Ovary (tissue), 9 donors: Measurements from ENCODE around the gene WWOX. TPM values are rescaled to one million over a fixed set of nuclear protein-coding genes. Genes with fewer than 3 reads are reported as not detected.

ENCODE experiments used
- DNase-seq, 5 donors: peaks; one replicate each; pipeline ENCODE4 v3.0.0-alpha.2; 2019 to 2020
- H3K27ac ChIP-seq, 2 donors: fragments of 200-600 bp; one replicate each; pipeline versions ENCODE4 v1.5.1 to v1.8.0; 2019 to 2022
- H3K27me3 ChIP-seq: fragments of 200-600 bp; one replicate; pipeline ENCODE4 v1.8.0; 2022
- H3K36me3 ChIP-seq: fragments of 200-600 bp; sonication (generic); one replicate; pipeline ENCODE4 v1.5.1; 2019
- H3K4me1 ChIP-seq: one replicate; pipeline ENCODE4 v1.8.1; 2013; ENCODE audit warnings: mild to moderate bottlenecking, moderate library complexity; ENCODE audit not compliant: insufficient read depth
- H3K4me3 ChIP-seq: fragments of 200-600 bp; sonication (generic); one replicate; pipeline ENCODE4 v1.5.1; 2017
- H3K9me3 ChIP-seq, 2 donors: fragments of 200-600 bp in 1 of 2; sonication (generic) in 1 of 2; one replicate each; pipeline versions ENCODE4 v1.5.1 to v1.8.1; 2013 to 2019; ENCODE audit warnings: mild to moderate bottlenecking in 1 of 2, moderate library complexity in 1 of 2
- EP300 ChIP-seq: sonication (generic); formaldehyde crosslinking; IDR thresholded peaks from one replicate; pipeline ENCODE4 v1.6.1; 2017; ENCODE audit warnings: antibody characterized with exemption
- POLR2A ChIP-seq: fragments of 450-650 bp; IDR thresholded peaks from one replicate; pipeline ENCODE4 v1.6.1; 2017; ENCODE audit warnings: antibody characterized with exemption, mild to moderate bottlenecking, moderate library complexity
- WGBS, 3 donors: extraction: QIAGEN DNeasy Blood & Tissue Kit in 1 of 3; methylation state at CpG; one replicate each; pipeline versions ENCODE4 v1.1.5 to v1.1.7; 2013 to 2017; 5-methylcytosine and 5-hydroxymethylcytosine counted together
- intact Hi-C, 4 donors: fragments of 100-400 bp; cut with DNase I; formaldehyde crosslinking; loops; one replicate each; pipeline versions ENCODE4 v1.11.0 to v1.15.1; 2022 to 2023
- polyA plus RNA-seq, 2 donors: library from polyadenylated mRNA; stranded (reverse); fragments of 200-250 nt in 1 of 2; fragments of 350-450 nt in 1 of 2; fragmentation: Illumina TruSeq in 1 of 2; extraction: RNeasy Lipid Tissue Mini Kit (QIAGEN cat#74804) in 1 of 2; gene quantifications; one replicate each; pipeline ENCODE4 v1.2.3, GENCODE V29; 2013 to 2014
- total RNA-seq, 7 donors: library from RNA; depleted of rRNA in 2 of 7; stranded (reverse); fragments of >200 nt in 2 of 7; fragmentation: NEBNext Ultra II Directional in 3 of 7; extraction: Animal tissue kit (Norgen Biotek cat#: 25700) in 3 of 7; gene quantifications; one replicate each; pipeline versions ENCODE4 v1.1.0 to v1.2.4, GENCODE V29; 2016 to 2023
- TF ChIP-seq, protein P1 (sequence below), 3 donors: fragments of 450-650 bp in 2 of 3; fragments of 200-600 bp in 1 of 3; IDR thresholded peaks; one replicate each; pipeline versions ENCODE4 v1.5.1 to v1.8.0; 2016 to 2022; ENCODE audit warnings: antibody characterized with exemption in 3 of 3, mild to moderate bottlenecking in 1 of 3
- donor health status: DM: no; HTN: no; CAD: no; lungs with moderate emphysema.
- donor health status: DM: no; HTN: no; CAD: no.
- donor health status: Bipolar disorder and iron deficiency.
- donor health status: DM: yes; HTN: yes; CAD: no.
- donor health status: DM: no; HTN: no; CAD: no.
- donor health status: DM: yes; HTN: yes; CAD: no.

WWOX gene
- total and polyA plus RNA-seq, 9 donors: 11.0 to 40.5 (median 25.2) TPM

DNA sequence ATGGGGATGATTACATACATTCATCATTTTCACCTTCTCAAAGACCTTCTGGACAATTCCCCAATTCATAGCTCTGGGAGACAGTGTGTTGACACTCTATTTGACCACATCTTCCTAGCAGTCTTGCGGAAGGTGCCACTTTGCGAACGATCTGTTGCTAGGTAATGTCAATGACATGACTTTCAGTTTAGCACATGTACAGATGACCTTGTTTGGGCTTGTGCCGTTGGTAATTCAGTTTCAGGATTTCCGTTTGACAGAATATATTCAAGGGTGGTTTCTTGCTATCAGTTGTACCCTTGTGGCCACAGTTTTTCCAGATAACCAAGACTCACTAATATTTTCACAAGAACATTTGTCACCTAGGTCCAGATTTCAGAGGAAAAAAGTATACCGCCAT lies 478.2 kb downstream of the WWOX start:
- Histone ChIP-seq H3K36me3 (no peaks in the 10 kb centered on the region), H3K27me3 (no peaks in the 10 kb centered on the region), H3K27ac (no peak overlapping the region), H3K4me3 (no peak overlapping the region), H3K4me1 (no peaks in the 10 kb centered on the region), H3K9me3 (no peaks in the 10 kb centered on the region)
- intact Hi-C loops: no loop called here
- 88 to 93% (median 89%) methylated on average over 6 of the region's 6 CpGs for WGBS, 3 donors
- no peak for TF ChIP-seq POLR2A
- TF ChIP-seq EP300: no peak
- TF ChIP-seq, protein P1, sequence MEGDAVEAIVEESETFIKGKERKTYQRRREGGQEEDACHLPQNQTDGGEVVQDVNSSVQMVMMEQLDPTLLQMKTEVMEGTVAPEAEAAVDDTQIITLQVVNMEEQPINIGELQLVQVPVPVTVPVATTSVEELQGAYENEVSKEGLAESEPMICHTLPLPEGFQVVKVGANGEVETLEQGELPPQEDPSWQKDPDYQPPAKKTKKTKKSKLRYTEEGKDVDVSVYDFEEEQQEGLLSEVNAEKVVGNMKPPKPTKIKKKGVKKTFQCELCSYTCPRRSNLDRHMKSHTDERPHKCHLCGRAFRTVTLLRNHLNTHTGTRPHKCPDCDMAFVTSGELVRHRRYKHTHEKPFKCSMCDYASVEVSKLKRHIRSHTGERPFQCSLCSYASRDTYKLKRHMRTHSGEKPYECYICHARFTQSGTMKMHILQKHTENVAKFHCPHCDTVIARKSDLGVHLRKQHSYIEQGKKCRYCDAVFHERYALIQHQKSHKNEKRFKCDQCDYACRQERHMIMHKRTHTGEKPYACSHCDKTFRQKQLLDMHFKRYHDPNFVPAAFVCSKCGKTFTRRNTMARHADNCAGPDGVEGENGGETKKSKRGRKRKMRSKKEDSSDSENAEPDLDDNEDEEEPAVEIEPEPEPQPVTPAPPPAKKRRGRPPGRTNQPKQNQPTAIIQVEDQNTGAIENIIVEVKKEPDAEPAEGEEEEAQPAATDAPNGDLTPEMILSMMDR (IDR thresholded peaks at IDR 0.05): no peak
- DNase-seq: no peak

DNA sequence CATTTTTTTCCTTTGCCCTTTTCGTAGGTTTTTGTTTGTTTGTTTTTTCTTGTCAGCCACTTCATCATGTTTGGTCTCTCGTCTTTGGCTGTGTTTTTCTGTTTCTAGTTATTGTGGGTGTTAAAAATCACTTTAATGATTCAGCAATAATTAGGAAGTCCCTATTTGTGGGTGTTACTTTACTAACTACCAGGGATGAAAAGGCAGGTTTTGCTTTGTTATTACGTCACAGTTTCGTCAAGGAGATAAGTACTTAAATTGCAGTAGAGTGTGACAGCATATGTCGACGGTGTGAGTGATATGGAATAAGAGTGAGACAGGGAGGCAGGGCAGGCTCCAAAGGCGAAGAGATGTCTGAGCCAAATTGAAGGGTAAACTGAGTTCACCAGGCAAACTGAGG lies 479.6 kb downstream of the WWOX start:
- Histone ChIP-seq H3K9me3 (no peaks in the 10 kb centered on the region), H3K27me3 (no peaks in the 10 kb centered on the region)
- intact Hi-C loops: no loop called here

GRCh38 chr16:78583441-78583840 lies 484.0 kb downstream of the WWOX start:
- TF ChIP-seq POLR2A (no peak), EP300 (no peak)
- TF ChIP-seq, protein P1 (IDR thresholded peaks at IDR 0.05): no peak
- intact Hi-C loops: no loop called here
- Histone ChIP-seq H3K4me3 (no peak overlapping the region), H3K27me3 (no peaks in the 10 kb centered on the region), H3K36me3 (no peaks in the 10 kb centered on the region), H3K27ac (no peak overlapping the region), H3K9me3 (no peaks in the 10 kb centered on the region), H3K4me1 (peaks cover 1% of the 10 kb centered on the region)
- DNase-seq: no peak
- WGBS, 3 donors: 55 to 62% (median 57%) methylated on average over 3 of the region's 3 CpGs

More for the DNA sequence above, 479.6 kb downstream of the WWOX start:
- Histone ChIP-seq H3K27ac (no peak overlapping the region), H3K36me3 (no peaks in the 10 kb centered on the region), H3K4me3 (no peak overlapping the region), H3K4me1 (peaks cover 1% of the 10 kb centered on the region)
- no peak for TF ChIP-seq EP300
- no peak for TF ChIP-seq POLR2A
- TF ChIP-seq, protein P1 (IDR thresholded peaks at IDR 0.05): no peak
- DNase-seq: no peak
- WGBS, 3 donors: 86 to 92% (median 92%) methylated on average over 7 of the region's 7 CpGs

- DNase-seq: no peak
- H3K4me3 ChIP-seq: no peak overlapping the region
- no peaks in the 10 kb centered on the region for H3K27me3 ChIP-seq
- no peak for TF ChIP-seq EP300
- H3K4me1 ChIP-seq: peaks cover 1% of the 10 kb centered on the region
- WGBS, 3 donors: 93 to 95% (median 93%) methylated on average over 10 of the region's 10 CpGs
- intact Hi-C loops: no loop called here
- H3K36me3 ChIP-seq: no peaks in the 10 kb centered on the region
- H3K27ac ChIP-seq: no peak overlapping the region
- no peaks in the 10 kb centered on the region for H3K9me3 ChIP-seq
These were observed 484.9 kb downstream of the WWOX start for GRCh38 chr16:78584213-78584860.

- no peak for TF ChIP-seq POLR2A
- TF ChIP-seq EP300: no peak
- TF ChIP-seq, protein P1 (IDR thresholded peaks at IDR 0.05): no peak
- Histone ChIP-seq H3K27me3 (no peaks in the 10 kb centered on the region), H3K9me3 (no peaks in the 10 kb centered on the region), H3K4me1 (peaks cover 1% of the 10 kb centered on the region), H3K4me3 (no peak overlapping the region), H3K36me3 (no peaks in the 10 kb centered on the region), H3K27ac (no peak overlapping the region)
- WGBS, 3 donors: 87 to 91% (median 90%) methylated on average over 8 of the region's 8 CpGs
- no peak for DNase-seq
- intact Hi-C loops: no loop called here
These were observed 485.5 kb downstream of the WWOX start for GRCh38 chr16:78584991-78585390.
